ENCODE results near the gene GPRIN1.

The GPRIN1 gene

DNA sequence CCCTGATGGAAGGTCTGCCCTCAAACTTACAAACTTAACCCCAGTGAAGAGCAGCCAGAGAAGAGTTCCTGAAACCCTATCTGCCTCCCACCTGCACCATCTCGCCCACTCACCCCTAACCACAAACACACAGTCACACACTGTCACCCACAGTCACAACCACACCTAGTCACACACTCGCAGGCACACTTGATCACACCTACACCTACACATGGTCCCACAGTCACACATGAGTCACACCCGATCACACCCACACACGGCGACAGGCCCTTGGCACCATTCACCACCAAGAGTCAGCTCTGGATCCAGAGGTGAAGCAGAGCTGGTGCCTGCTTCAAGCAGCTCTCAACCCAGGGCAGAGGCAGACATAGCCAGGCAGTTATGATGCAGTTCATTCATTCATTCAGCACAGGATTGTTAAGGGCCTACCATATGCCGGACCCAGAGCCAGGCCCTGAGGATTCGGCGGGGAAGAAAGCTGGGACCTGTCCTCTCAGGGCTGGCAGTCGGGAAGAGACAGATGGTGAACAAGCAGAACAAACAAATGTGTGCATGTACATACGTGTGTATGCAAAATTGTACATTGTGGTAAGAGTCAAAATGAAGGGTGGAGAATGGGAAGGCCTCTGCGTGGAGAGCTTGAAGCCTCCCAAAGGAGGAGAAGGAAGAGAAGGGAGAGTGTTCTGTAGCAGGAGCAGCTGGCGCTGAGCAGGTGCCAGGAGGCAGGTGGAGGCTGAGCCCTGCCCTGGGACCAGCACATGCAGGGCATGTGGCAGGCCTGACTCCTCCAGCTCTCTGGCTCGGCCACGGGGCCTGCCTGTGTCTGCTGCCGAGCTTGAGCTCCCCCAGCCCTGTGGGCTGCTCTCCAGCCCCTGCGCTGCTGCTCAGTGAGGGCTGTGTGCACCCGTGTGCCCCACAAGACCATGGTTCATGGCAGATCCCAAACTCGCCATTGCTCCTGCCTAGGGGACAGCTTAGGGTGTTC is 43.7 kb upstream of the GPRIN1 start:
- DNase-seq (ENCODE audit: low read depth in 1 of 2, low spot score in 1 of 2): no peak
- no peak overlapping the region for H3K4me3 ChIP-seq (replicated peaks; ENCODE audit: insufficient read depth, low read length)
- TF ChIP-seq, protein P1, sequence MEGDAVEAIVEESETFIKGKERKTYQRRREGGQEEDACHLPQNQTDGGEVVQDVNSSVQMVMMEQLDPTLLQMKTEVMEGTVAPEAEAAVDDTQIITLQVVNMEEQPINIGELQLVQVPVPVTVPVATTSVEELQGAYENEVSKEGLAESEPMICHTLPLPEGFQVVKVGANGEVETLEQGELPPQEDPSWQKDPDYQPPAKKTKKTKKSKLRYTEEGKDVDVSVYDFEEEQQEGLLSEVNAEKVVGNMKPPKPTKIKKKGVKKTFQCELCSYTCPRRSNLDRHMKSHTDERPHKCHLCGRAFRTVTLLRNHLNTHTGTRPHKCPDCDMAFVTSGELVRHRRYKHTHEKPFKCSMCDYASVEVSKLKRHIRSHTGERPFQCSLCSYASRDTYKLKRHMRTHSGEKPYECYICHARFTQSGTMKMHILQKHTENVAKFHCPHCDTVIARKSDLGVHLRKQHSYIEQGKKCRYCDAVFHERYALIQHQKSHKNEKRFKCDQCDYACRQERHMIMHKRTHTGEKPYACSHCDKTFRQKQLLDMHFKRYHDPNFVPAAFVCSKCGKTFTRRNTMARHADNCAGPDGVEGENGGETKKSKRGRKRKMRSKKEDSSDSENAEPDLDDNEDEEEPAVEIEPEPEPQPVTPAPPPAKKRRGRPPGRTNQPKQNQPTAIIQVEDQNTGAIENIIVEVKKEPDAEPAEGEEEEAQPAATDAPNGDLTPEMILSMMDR (IDR thresholded peaks at IDR 0.05; ENCODE audit: insufficient read depth, low read length): no peak
- TF ChIP-seq, protein P2, sequence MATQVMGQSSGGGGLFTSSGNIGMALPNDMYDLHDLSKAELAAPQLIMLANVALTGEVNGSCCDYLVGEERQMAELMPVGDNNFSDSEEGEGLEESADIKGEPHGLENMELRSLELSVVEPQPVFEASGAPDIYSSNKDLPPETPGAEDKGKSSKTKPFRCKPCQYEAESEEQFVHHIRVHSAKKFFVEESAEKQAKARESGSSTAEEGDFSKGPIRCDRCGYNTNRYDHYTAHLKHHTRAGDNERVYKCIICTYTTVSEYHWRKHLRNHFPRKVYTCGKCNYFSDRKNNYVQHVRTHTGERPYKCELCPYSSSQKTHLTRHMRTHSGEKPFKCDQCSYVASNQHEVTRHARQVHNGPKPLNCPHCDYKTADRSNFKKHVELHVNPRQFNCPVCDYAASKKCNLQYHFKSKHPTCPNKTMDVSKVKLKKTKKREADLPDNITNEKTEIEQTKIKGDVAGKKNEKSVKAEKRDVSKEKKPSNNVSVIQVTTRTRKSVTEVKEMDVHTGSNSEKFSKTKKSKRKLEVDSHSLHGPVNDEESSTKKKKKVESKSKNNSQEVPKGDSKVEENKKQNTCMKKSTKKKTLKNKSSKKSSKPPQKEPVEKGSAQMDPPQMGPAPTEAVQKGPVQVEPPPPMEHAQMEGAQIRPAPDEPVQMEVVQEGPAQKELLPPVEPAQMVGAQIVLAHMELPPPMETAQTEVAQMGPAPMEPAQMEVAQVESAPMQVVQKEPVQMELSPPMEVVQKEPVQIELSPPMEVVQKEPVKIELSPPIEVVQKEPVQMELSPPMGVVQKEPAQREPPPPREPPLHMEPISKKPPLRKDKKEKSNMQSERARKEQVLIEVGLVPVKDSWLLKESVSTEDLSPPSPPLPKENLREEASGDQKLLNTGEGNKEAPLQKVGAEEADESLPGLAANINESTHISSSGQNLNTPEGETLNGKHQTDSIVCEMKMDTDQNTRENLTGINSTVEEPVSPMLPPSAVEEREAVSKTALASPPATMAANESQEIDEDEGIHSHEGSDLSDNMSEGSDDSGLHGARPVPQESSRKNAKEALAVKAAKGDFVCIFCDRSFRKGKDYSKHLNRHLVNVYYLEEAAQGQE (IDR thresholded peaks at IDR 0.05; ENCODE audit: insufficient replicate concordance, low read depth): no peak
- no peak for TF ChIP-seq POLR2AphosphoS5 (IDR thresholded peaks at IDR 0.05; ENCODE audit: low read depth)
- TF ChIP-seq SPI1 (IDR thresholded peaks at IDR 0.05; ENCODE audit: borderline replicate concordance, low read depth): no peak
- TF ChIP-seq GABPA (IDR thresholded peaks at IDR 0.05; ENCODE audit: low read depth): no peak
- no peak overlapping the region for H3K27ac ChIP-seq (replicated peaks)
- H3K27me3 ChIP-seq (ENCODE audit: insufficient read depth, poor library complexity, severe bottlenecking): no peaks in the 10 kb centered on the region

DNA sequence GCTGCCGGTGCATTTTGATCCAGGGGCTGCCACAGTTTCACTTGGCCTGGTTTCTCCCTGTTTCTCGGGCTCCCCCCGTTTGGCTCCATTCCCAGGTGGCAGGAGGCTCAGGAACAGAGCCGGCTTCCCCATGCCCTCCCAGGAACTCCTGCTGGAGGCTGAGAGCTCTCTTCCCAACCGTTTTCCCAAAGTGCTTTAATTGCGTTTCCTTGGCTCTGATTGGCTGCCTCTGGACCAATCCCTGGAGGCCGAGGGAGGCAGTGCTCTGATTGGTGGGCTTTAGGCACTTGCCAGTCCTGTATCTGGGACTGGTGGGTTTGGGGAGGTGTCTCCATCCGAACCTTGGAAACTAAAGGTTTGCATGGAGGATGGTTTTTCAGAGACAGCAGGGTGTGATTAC is 42.2 kb upstream of the GPRIN1 start:
- Histone ChIP-seq H3K27me3 (ENCODE audit: insufficient read depth, poor library complexity, severe bottlenecking) (no peaks in the 10 kb centered on the region), H3K27ac (replicated peaks) (no peak overlapping the region), H3K4me3 (replicated peaks; ENCODE audit: insufficient read depth, low read length) (no peak overlapping the region)
- no peak for DNase-seq (ENCODE audit: low read depth in 1 of 2, low spot score in 1 of 2)
- TF ChIP-seq, protein P1 (IDR thresholded peaks at IDR 0.05; ENCODE audit: insufficient read depth, low read length): no peak
- TF ChIP-seq, protein P2 (IDR thresholded peaks at IDR 0.05; ENCODE audit: insufficient replicate concordance, low read depth): no peak
- no peak for TF ChIP-seq GABPA (IDR thresholded peaks at IDR 0.05; ENCODE audit: low read depth)
- TF ChIP-seq SPI1 (IDR thresholded peaks at IDR 0.05; ENCODE audit: borderline replicate concordance, low read depth): no peak
- TF ChIP-seq POLR2AphosphoS5 (IDR thresholded peaks at IDR 0.05; ENCODE audit: low read depth): no peak

DNA sequence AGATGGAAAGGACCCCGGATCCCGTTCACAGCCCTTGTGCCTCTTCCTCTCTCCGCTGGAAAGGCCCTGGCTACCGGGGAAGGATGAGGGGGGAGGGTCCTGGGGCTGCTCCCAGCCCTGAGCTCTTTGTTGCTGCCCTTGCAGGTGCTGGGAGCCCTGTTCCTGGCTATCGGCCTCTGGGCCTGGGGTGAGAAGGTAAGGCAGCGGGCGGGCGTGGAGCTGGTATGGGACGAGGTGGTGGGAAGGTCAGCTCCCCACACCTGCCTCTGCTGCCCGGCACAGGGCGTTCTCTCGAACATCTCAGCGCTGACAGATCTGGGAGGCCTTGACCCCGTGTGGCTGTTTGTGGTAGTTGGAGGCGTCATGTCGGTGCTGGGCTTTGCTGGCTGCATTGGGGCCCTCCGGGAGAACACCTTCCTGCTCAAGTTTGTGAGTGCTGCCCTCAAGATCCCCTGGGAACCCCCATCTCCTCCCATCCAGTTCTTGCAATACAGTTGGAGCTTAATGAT is 41.6 kb upstream of the GPRIN1 start:
- no peaks in the 10 kb centered on the region for H3K27me3 ChIP-seq (ENCODE audit: insufficient read depth, poor library complexity, severe bottlenecking)

More for the DNA sequence above, 41.6 kb upstream of the GPRIN1 start:
- Histone ChIP-seq H3K27ac (replicated peaks) (no peak overlapping the region), H3K4me3 (replicated peaks; ENCODE audit: insufficient read depth, low read length) (no peak overlapping the region)
- no peak for DNase-seq (ENCODE audit: low read depth in 1 of 2, low spot score in 1 of 2)
- TF ChIP-seq SPI1 (IDR thresholded peaks at IDR 0.05; ENCODE audit: borderline replicate concordance, low read depth) (no peak), POLR2AphosphoS5 (IDR thresholded peaks at IDR 0.05; ENCODE audit: low read depth) (no peak), GABPA (IDR thresholded peaks at IDR 0.05; ENCODE audit: low read depth) (no peak)
- TF ChIP-seq, protein P1 (IDR thresholded peaks at IDR 0.05; ENCODE audit: insufficient read depth, low read length): no peak
- TF ChIP-seq, protein P2 (IDR thresholded peaks at IDR 0.05; ENCODE audit: insufficient replicate concordance, low read depth): no peak

Measured in HL-60 (cell line).